Fibroblast of mammary gland (primary cell): Measurements from ENCODE around the gene FKBP11.

Source experiments
- DNase-seq: peaks from one replicate; pipeline ENCODE4 v3.0.0-alpha.2; 2010; ENCODE audit warnings: low read depth
- H3K4me3 ChIP-seq: 2 replicates; pipeline ENCODE4 v1.5.1; 2011; ENCODE audit warnings: low read depth, mild to moderate bottlenecking, low read length, moderate library complexity; ENCODE audit not compliant: control insufficient read depth
- CTCF ChIP-seq: conservative IDR thresholded peaks from 2 replicates; pipeline ENCODE4 v1.5.1; 2011; ENCODE audit warnings: low read depth, low read length, inconsistent platforms; ENCODE audit not compliant: control insufficient read depth, insufficient read depth

FKBP11 gene

GRCh38 chr12:48925304-48926011, at the start of gene FKBP11:
TSS of gene FKBP11 (minus strand) at chr12:48925492. CDS start at chr12:48925428, 64 bp downstream.
- peak within 1 kb of the TSS; percentile 96 for H3K4me3 ChIP-seq
- TF ChIP-seq CTCF = no peak
- DNase-seq = peak; percentile 61

- TF ChIP-seq CTCF = peak; percentile 53
- peak; percentile 44 for DNase-seq
- H3K4me3 ChIP-seq = no peak overlapping the region
Observed at GRCh38 chr12:48973941-48974673, 48.8 kb upstream of the FKBP11 start.

GRCh38 chr12:48973531-48973930, 48.2 kb upstream of the FKBP11 start:
- H3K4me3 ChIP-seq = no peak overlapping the region
- peak; percentile 32 for DNase-seq
- TF ChIP-seq CTCF = no peak

GRCh38 chr12:48972952-48973483, 47.7 kb upstream of the FKBP11 start:
- no peak overlapping the region for H3K4me3 ChIP-seq
- no peak for TF ChIP-seq CTCF
- no peak for DNase-seq

- no peak for TF ChIP-seq CTCF
- no peak for DNase-seq
- no peak overlapping the region for H3K4me3 ChIP-seq
Observed at GRCh38 chr12:48972213-48972951, 47.1 kb upstream of the FKBP11 start.

- DNase-seq = no peak
- TF ChIP-seq CTCF = no peak
- no peak overlapping the region for H3K4me3 ChIP-seq
Observed at GRCh38 chr12:48970702-48971334, 45.5 kb upstream of the FKBP11 start.
